IPS-18c (cell line): ENCODE measurements around the gene RAB22A.
"Not testable (repeated sequence)": the region's sequence is repeated elsewhere in the genome, so short reads cannot be mapped to it uniquely, and the experiment has no call there.

Experiments used
- H3K4me3 ChIP-seq: 2 replicates; pipeline ENCODE4 v1.7.0; 2013; ENCODE audit warnings: low read depth, mild to moderate bottlenecking, low read length, moderate library complexity; ENCODE audit not compliant: insufficient read depth
- H3K9me3 ChIP-seq: one replicate; pipeline ENCODE4 v1.6.1; 2013; ENCODE audit warnings: mild to moderate bottlenecking, low read length, moderate library complexity; ENCODE audit not compliant: control insufficient read depth, insufficient read depth

The RAB22A gene

DNA sequence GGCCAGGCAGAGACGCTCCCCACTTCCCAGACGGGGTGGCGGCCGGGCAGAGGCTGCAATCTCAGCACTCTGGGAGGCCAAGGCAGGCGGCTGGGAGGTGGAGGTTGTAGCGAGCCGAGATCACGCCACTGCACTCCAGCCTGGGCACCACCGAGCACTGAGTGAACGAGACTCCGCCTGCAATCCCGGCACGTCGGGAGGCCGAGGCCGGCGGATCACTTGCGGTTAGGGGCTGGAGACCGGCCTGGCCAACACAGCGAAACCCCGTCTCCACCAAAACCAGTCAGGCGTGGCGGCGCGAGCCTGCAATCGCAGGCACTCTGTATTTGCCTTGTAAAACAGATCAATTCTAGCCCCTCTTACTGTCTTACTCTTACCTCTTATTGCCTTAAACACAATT lies 105.3 kb downstream of the RAB22A start:
- not testable (repeated sequence) for H3K9me3 ChIP-seq

DNA sequence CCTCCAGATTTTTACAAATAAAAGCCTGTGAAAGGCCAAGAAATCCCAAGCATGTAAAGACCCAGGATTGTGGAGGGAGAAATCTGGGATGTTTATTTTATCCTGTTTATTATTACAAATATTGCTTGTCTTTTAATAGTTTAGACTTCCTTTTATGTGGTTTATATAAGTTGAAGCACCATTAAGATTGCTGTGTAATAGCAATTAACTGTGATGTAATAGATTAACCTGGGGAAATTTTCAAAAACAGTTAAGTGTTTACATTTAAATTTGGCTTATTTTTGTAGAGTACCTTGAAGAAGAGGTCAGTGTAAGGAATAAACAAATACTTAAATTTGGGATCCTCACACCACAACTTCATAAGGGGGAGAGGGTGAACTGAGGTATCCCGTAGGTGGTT lies 106.5 kb downstream of the RAB22A start:
- Histone ChIP-seq H3K4me3 (no peak overlapping the region), H3K9me3 (no peaks in the 10 kb centered on the region)

More for the DNA sequence above, 105.3 kb downstream of the RAB22A start:
- not testable (repeated sequence) for H3K4me3 ChIP-seq

GRCh38 chr20:58416835-58417234 lies 107.3 kb downstream of the RAB22A start:
- Histone ChIP-seq H3K4me3 (no peak overlapping the region), H3K9me3 (no peaks in the 10 kb centered on the region)
